Measurements from ENCODE around the gene SGCG. TPM values are rescaled to one million over a fixed set of nuclear protein-coding genes. Genes with fewer than 3 reads are reported as not detected.

Gene SGCG
- total and polyA plus RNA-seq, 7 donors = 0.16 to 1.2 (median 1.0) TPM; not detected in 1

DNA sequence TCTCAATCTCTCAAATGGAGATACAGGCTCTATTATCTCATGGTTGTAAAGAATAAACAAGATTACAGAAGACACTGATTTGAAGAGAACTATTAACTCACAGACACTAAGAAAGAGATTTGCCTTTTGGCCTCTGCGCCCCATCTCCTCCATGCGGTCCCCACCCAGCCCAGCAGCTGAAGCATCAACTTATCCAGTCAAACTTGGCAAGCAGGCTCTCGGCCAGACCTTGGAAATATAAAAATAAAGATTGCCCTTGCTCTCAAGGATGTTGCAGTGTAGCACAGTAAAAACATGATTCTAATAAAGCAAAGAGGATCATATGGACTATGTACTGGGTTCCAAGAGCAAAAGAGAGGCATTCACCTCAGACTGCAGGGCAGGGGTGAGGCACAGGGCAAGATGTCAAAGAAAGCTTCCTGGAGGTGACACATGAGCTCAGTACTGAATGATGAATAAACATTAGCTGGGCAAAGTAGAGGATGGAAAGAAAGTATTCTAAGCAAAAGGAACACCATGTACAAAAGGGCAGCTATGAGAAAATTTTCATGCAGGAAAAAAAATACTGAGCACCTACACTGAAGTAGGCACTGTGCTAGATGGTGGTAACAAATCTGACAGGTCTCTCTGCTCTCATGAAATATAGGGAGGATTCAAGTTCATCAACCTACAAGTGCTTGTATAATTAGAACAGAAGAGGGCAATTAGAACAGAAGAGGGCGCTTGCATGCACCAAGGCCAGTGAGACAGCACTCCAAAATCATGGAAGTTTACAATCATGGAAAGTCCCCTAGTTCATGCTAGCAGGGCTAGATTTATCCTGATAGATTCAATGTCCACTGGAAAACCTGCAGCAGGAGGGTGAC lies 167.7 kb downstream of the SGCG start:
- TF ChIP-seq POLR2A (IDR thresholded peaks at IDR 0.05) (no peak), POLR2AphosphoS5 (IDR thresholded peaks at IDR 0.05) (no peak), EP300 (IDR thresholded peaks at IDR 0.05) (no peak)
- TF ChIP-seq, protein P1, sequence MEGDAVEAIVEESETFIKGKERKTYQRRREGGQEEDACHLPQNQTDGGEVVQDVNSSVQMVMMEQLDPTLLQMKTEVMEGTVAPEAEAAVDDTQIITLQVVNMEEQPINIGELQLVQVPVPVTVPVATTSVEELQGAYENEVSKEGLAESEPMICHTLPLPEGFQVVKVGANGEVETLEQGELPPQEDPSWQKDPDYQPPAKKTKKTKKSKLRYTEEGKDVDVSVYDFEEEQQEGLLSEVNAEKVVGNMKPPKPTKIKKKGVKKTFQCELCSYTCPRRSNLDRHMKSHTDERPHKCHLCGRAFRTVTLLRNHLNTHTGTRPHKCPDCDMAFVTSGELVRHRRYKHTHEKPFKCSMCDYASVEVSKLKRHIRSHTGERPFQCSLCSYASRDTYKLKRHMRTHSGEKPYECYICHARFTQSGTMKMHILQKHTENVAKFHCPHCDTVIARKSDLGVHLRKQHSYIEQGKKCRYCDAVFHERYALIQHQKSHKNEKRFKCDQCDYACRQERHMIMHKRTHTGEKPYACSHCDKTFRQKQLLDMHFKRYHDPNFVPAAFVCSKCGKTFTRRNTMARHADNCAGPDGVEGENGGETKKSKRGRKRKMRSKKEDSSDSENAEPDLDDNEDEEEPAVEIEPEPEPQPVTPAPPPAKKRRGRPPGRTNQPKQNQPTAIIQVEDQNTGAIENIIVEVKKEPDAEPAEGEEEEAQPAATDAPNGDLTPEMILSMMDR (IDR thresholded peaks at IDR 0.05) = no peak
- H3K4me3 ChIP-seq = no peak overlapping the region
- WGBS, 2 donors = 89 to 94% methylated on average over 4 of the region's 4 CpGs
- H3K9me3 ChIP-seq = no peaks in the 10 kb centered on the region
- no peak for DNase-seq
- no peaks in the 10 kb centered on the region for H3K27me3 ChIP-seq
- peak overlapping the region in 1 of 4 donors; percentile 72 for H3K27ac ChIP-seq
- peaks cover 0 to 22% (median 7%) of the 10 kb centered on the region in 4 donors for H3K4me1 ChIP-seq
- peaks cover 0 to 30% (median 0%) of the 10 kb centered on the region in 4 donors for H3K36me3 ChIP-seq
- intact Hi-C loops (cut with DNase I) = no loop called here

DNA sequence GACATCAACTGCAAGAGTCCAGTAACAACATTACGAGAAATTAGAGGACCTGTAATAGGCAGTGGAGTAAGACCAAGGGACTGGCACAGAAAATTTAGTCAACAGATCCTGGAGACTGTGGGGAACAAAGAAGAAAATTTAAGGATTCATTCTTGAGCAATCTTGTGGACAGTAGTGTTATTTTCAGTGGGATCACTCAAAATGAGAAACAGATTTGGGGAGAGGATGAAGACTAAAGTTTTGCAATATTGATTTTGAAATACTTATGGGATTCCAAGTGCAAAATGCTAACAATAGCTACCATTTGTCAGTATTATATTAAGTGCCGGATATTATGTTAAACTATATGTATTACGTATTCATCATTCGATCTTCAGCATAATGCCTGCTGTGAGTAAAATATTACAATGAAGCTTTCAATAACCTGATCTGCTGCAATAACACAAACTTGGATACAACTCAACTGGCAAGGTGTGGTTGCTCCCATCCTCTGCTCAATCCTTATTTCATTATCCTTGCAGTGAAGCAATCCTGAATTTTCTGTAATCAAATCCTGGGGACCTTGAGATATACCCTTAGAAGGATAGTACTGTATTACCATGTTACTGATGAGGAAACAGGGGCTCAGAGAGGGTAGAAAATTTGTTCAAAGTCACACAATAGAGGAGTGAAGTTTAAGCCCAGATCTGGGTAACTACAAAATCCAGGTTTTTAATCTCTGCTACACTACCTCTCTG lies 168.6 kb downstream of the SGCG start:
- H3K9me3 ChIP-seq = no peaks in the 10 kb centered on the region
- intact Hi-C loops (cut with DNase I) = no loop called here
- peaks cover 0 to 22% (median 7%) of the 10 kb centered on the region in 4 donors for H3K4me1 ChIP-seq
- WGBS, 2 donors = 96 to 97% methylated on average over 4 of the region's 4 CpGs
- H3K27ac ChIP-seq = peak overlapping the region in 1 of 4 donors; percentile 72
- H3K4me3 ChIP-seq = no peak overlapping the region
- no peaks in the 10 kb centered on the region for H3K27me3 ChIP-seq
- DNase-seq = no peak
- peaks cover 0 to 33% (median 0%) of the 10 kb centered on the region in 4 donors for H3K36me3 ChIP-seq
- TF ChIP-seq, protein P1 (IDR thresholded peaks at IDR 0.05) = no peak
- TF ChIP-seq EP300 (IDR thresholded peaks at IDR 0.05) (no peak), POLR2A (IDR thresholded peaks at IDR 0.05) (no peak), POLR2AphosphoS5 (IDR thresholded peaks at IDR 0.05) (no peak)

GRCh38 chr13:23350009-23350408 lies 169.2 kb downstream of the SGCG start:
- Histone ChIP-seq H3K27ac (peak overlapping the region in 1 of 4 donors; percentile 72), H3K36me3 (peaks cover 0 to 40% (median 2%) of the 10 kb centered on the region in 4 donors), H3K27me3 (no peaks in the 10 kb centered on the region), H3K4me1 (peaks cover 0 to 17% (median 3%) of the 10 kb centered on the region in 4 donors), H3K9me3 (no peaks in the 10 kb centered on the region), H3K4me3 (no peak overlapping the region)
- WGBS, 2 donors = 84 to 87% methylated on average over 3 of the region's 3 CpGs
- no peak for TF ChIP-seq POLR2AphosphoS5 (IDR thresholded peaks at IDR 0.05)
- TF ChIP-seq, protein P1 (IDR thresholded peaks at IDR 0.05) = no peak
- no peak for TF ChIP-seq POLR2A (IDR thresholded peaks at IDR 0.05)
- no peak for TF ChIP-seq EP300 (IDR thresholded peaks at IDR 0.05)
- no peak for DNase-seq
- intact Hi-C loops (cut with DNase I) = no loop called here

DNA sequence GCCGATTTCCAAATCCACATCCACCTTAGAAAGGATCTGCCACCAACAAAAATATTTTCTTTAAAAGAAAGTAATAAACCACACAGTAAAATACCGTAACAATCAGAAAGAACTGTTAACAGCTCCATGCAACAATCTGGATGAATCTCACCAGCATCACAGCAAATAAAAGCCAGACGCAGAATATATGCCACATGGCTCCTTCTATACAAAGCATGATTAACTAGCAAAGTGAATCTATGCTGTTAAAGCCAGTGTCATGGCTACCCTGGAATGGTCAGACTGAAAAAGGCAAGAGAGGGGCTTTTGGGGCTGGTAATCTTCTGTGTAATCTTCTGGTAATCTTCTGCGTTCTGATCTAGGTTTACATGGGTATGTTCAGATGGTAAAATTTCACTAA lies 171.4 kb downstream of the SGCG start:
- H3K4me1 ChIP-seq = peaks cover 0 to 12% (median 0%) of the 10 kb centered on the region in 4 donors
- no peak overlapping the region for H3K4me3 ChIP-seq
- no peak overlapping the region for H3K27ac ChIP-seq
- H3K36me3 ChIP-seq = peaks cover 0 to 45% (median 9%) of the 10 kb centered on the region in 4 donors
- no peaks in the 10 kb centered on the region for H3K9me3 ChIP-seq
- 70 to 81% methylated on average over 4 of the region's 4 CpGs for WGBS, 2 donors
- intact Hi-C loops (cut with DNase I) = no loop called here
- TF ChIP-seq POLR2A (IDR thresholded peaks at IDR 0.05) (no peak), EP300 (IDR thresholded peaks at IDR 0.05) (no peak), POLR2AphosphoS5 (IDR thresholded peaks at IDR 0.05) (no peak)
- TF ChIP-seq, protein P1 (IDR thresholded peaks at IDR 0.05) = no peak
- H3K27me3 ChIP-seq = no peaks in the 10 kb centered on the region
- DNase-seq = no peak

Data from sigmoid colon (tissue), 7 donors.